Measurements from ENCODE around the gene GJC2. TPM values are rescaled to one million over a fixed set of nuclear protein-coding genes. Genes with fewer than 3 reads are reported as not detected.

GJC2 gene
- total RNA-seq, 1 experiment from 2014 or later: 0.76 TPM

DNA sequence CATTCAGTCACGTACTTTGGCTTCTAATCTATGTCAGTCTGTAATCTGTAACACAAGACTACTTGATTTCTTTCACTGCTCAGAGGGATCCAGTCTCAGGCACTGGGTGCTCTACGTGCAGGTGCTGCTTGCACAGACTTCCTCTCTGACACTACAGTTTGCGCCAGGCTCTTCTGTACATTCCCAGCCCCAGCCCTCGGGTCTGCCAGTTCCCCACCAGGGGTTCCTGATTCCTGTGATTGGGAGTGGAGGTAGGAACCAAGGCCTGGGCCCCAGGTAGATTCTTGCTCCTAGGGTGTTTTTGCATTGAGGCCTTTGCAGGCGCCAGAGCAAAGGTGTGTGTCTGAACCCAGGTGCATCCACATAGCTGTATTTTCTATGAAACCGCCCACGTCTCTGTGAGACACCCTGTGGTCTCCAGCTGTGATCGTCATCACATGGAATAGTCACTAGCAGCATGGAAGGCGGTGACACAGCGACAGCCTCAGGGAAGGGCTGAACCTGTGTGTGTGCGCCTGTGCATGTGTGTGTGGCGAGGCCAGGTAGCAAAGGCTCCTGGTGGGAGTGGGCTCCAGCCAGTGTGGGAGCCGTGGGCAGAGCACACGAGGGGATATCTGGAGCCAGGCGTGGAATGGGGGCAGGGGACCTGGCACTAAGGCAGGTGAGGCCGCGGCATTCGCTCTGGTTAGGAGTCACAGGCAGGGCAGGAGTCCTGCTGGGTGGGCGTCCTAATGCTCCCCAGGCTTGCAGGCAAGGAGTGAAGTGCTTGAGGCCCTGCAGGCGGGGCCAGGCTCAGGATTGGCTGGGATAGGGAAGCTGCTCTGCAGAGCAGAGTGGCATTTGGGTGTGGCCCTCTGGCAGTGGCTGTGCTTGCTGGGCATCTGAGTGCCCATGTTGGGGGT is 5.2 kb downstream of the GJC2 start:
- BruUV-seq (replicated peaks): no TSS peak
- H3K27ac ChIP-seq (ENCODE audit: low read depth, low read length): no peak overlapping the region

More for the DNA sequence above, 5.2 kb downstream of the GJC2 start:
- DNase-seq (ENCODE audit: low read depth, low spot score) (no peak), ATAC-seq (peak; percentile 61)
- Histone ChIP-seq H3K4me1 (ENCODE audit: control insufficient read depth in 1 of 2, insufficient read depth in 2 of 2, low read length in 2 of 2) (peaks cover 11% of the 10 kb centered on the region in 2 experiments; a peak in 3 of 4 replicates), H2AFZ (ENCODE audit: low read depth, low read length, poor library complexity, severe bottlenecking) (no peak overlapping the region), H3K4me2 (ENCODE audit: low read length) (peak overlapping the region; percentile 40), H3K79me2 (ENCODE audit: insufficient read depth, low read length) (no peaks in the 10 kb centered on the region), H3K27me3 (ENCODE audit: insufficient read depth, low read length) (no peaks in the 10 kb centered on the region), H3K9me3 (ENCODE audit: control insufficient read depth in 1 of 2, insufficient read depth in 1 of 2, low read depth in 1 of 2, low read length in 2 of 2) (no peaks in the 10 kb centered on the region), H3K36me3 (ENCODE audit: control insufficient read depth in 1 of 2, insufficient read depth in 2 of 2, low read length in 2 of 2) (no peaks in the 10 kb centered on the region), H4K20me1 (ENCODE audit: insufficient read depth) (no peaks in the 10 kb centered on the region), H3K4me3 (replicated peaks in 1 of 2; ENCODE audit: low read depth in 1 of 2, low read length in 2 of 2) (no peak overlapping the region), H3K9ac (ENCODE audit: low read length) (no peak overlapping the region), H3K9me2 (ENCODE audit: insufficient read depth) (no peaks in the 10 kb centered on the region)
- intact Hi-C loops (cut with micrococcal nuclease): no loop called here
- ChIA-PET POLR2A (interaction anchor here (0.5 to 1.6 kb wide), 2 partner anchors 11 to 252 kb away, joined by 4 to 5 read pairs; partner anchors contain the start of genes IBA57 and TRIM11), RAD21 (ENCODE audit: low non-redundant PET in 1 of 2, low total read pairs in 2 of 2, uncharacterized antibody in 2 of 2, unreplicated experiment in 2 of 2) (no interaction called here), CTCF (interaction anchor here (0.6 kb wide), 1 partner anchor 10 kb away, joined by 3 read pairs; no protein-coding TSS in a partner anchor)
- TF ChIP-seq ZNF274 (IDR thresholded peaks at IDR 0.05; ENCODE audit: low read depth, low read length) (no peak), TCF7L2 (IDR thresholded peaks at IDR 0.05; ENCODE audit: borderline replicate concordance, extremely low read depth, insufficient read depth, insufficient read length) (no peak), YY1 (IDR thresholded peaks at IDR 0.05; ENCODE audit: extremely low read depth, insufficient replicate concordance, low read depth, low read length) (no peak), ELF1 (IDR thresholded peaks at IDR 0.05; ENCODE audit: borderline replicate concordance, low read depth) (no peak), CBX3 (IDR thresholded peaks at IDR 0.05; ENCODE audit: low read depth) (no peak), RAD21 (IDR thresholded peaks at IDR 0.05; ENCODE audit: low read depth) (no peak), JUND (IDR thresholded peaks at IDR 0.05) (no peak)
- TF ChIP-seq, protein P1, sequence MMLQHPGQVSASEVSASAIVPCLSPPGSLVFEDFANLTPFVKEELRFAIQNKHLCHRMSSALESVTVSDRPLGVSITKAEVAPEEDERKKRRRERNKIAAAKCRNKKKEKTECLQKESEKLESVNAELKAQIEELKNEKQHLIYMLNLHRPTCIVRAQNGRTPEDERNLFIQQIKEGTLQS (IDR thresholded peaks at IDR 0.05): no peak
- TF ChIP-seq, protein P2, sequence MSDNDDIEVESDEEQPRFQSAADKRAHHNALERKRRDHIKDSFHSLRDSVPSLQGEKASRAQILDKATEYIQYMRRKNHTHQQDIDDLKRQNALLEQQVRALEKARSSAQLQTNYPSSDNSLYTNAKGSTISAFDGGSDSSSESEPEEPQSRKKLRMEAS (IDR thresholded peaks at IDR 0.05): no peak
- TF ChIP-seq, protein P3, sequence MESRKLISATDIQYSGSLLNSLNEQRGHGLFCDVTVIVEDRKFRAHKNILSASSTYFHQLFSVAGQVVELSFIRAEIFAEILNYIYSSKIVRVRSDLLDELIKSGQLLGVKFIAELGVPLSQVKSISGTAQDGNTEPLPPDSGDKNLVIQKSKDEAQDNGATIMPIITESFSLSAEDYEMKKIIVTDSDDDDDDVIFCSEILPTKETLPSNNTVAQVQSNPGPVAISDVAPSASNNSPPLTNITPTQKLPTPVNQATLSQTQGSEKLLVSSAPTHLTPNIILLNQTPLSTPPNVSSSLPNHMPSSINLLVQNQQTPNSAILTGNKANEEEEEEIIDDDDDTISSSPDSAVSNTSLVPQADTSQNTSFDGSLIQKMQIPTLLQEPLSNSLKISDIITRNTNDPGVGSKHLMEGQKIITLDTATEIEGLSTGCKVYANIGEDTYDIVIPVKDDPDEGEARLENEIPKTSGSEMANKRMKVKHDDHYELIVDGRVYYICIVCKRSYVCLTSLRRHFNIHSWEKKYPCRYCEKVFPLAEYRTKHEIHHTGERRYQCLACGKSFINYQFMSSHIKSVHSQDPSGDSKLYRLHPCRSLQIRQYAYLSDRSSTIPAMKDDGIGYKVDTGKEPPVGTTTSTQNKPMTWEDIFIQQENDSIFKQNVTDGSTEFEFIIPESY (IDR thresholded peaks at IDR 0.05; ENCODE audit: extremely low read depth, insufficient replicate concordance, low read length): no peak
- TF ChIP-seq, protein P4, sequence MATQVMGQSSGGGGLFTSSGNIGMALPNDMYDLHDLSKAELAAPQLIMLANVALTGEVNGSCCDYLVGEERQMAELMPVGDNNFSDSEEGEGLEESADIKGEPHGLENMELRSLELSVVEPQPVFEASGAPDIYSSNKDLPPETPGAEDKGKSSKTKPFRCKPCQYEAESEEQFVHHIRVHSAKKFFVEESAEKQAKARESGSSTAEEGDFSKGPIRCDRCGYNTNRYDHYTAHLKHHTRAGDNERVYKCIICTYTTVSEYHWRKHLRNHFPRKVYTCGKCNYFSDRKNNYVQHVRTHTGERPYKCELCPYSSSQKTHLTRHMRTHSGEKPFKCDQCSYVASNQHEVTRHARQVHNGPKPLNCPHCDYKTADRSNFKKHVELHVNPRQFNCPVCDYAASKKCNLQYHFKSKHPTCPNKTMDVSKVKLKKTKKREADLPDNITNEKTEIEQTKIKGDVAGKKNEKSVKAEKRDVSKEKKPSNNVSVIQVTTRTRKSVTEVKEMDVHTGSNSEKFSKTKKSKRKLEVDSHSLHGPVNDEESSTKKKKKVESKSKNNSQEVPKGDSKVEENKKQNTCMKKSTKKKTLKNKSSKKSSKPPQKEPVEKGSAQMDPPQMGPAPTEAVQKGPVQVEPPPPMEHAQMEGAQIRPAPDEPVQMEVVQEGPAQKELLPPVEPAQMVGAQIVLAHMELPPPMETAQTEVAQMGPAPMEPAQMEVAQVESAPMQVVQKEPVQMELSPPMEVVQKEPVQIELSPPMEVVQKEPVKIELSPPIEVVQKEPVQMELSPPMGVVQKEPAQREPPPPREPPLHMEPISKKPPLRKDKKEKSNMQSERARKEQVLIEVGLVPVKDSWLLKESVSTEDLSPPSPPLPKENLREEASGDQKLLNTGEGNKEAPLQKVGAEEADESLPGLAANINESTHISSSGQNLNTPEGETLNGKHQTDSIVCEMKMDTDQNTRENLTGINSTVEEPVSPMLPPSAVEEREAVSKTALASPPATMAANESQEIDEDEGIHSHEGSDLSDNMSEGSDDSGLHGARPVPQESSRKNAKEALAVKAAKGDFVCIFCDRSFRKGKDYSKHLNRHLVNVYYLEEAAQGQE (IDR thresholded peaks at IDR 0.05; ENCODE audit: low read depth): no peak

All from HCT116 (cell line).